Colonic mucosa (tissue), 4 donors: Measurements from ENCODE around the gene AARS2. TPM values are rescaled to one million over a fixed set of nuclear protein-coding genes. Genes with fewer than 3 reads are reported as not detected.

Source experiments
- DNase-seq: peaks from one replicate; pipeline ENCODE4 v3.0.0-alpha.2; 2020
- H3K27ac ChIP-seq: fragments of 200-600 bp; one replicate; pipeline ENCODE4 v1.8.0; 2021
- H3K27me3 ChIP-seq: fragments of 200-600 bp; one replicate; pipeline ENCODE4 v1.8.0; 2021
- H3K36me3 ChIP-seq: fragments of 200-600 bp; one replicate; pipeline ENCODE4 v1.8.0; 2021
- H3K4me1 ChIP-seq: fragments of 200-600 bp; one replicate; pipeline ENCODE4 v1.8.0; 2021; ENCODE audit warnings: mild to moderate bottlenecking
- H3K4me3 ChIP-seq: fragments of 200-600 bp; one replicate; pipeline ENCODE4 v1.8.0; 2021
- H3K9ac ChIP-seq, 2 donors: one replicate each; pipeline ENCODE4 v1.7.0; 2013; ENCODE audit warnings: control low read depth in 2 of 2, low read depth in 2 of 2, low read length in 2 of 2
- H3K9me3 ChIP-seq: fragments of 200-600 bp; one replicate; pipeline ENCODE4 v1.8.0; 2021
- CTCF ChIP-seq: fragments of 200-600 bp; IDR thresholded peaks from one replicate; pipeline ENCODE4 v1.8.0; 2022; ENCODE audit warnings: antibody characterized with exemption, mild to moderate bottlenecking
- intact Hi-C: fragments of 100-400 bp; cut with DNase I; formaldehyde crosslinking; loops from one replicate; pipeline ENCODE4 v1.14.1; 2022
- total RNA-seq, 2 donors: library from RNA; stranded (reverse); fragmentation: NEBNext Ultra II Directional in 1 of 2; extraction: Animal tissue kit (Norgen Biotek cat#: 25700) in 1 of 2; gene quantifications; one replicate each; pipeline ENCODE4 v1.2.1, GENCODE V29; 2021
- donor health status: healthy.
- donor health status: DM: no; HTN: no; CAD: no.
- donor health status: DM: no; HTN: no; CAD: no.

AARS2 gene
- total RNA-seq, 2 donors from 2014 or later, result 9.0 to 27.7 TPM

GRCh38 chr6:44298864-44299263 is 14.3 kb downstream of the AARS2 start:
- intact Hi-C loops, result no loop called here
- H3K27me3 ChIP-seq, result peaks cover 32% of the 10 kb centered on the region

GRCh38 chr6:44298055-44298803 is 14.9 kb downstream of the AARS2 start:
- DNase-seq, result no peak
- intact Hi-C loops, result no loop called here
- H3K4me3 ChIP-seq, result no peak overlapping the region
- H3K27me3 ChIP-seq, result peaks cover 32% of the 10 kb centered on the region
- no peaks in the 10 kb centered on the region for H3K9me3 ChIP-seq
- no peak overlapping the region for H3K9ac ChIP-seq
- no peak for TF ChIP-seq CTCF
- H3K36me3 ChIP-seq, result no peaks in the 10 kb centered on the region
- peaks cover 11% of the 10 kb centered on the region for H3K4me1 ChIP-seq
- H3K27ac ChIP-seq, result no peak overlapping the region

More at GRCh38 chr6:44298864-44299263, 14.3 kb downstream of the AARS2 start:
- no peak overlapping the region for H3K27ac ChIP-seq
- peaks cover 11% of the 10 kb centered on the region for H3K4me1 ChIP-seq
- H3K9me3 ChIP-seq, result no peaks in the 10 kb centered on the region
- H3K4me3 ChIP-seq, result no peak overlapping the region
- H3K36me3 ChIP-seq, result no peaks in the 10 kb centered on the region
- no peak for DNase-seq
- no peak overlapping the region for H3K9ac ChIP-seq
- no peak for TF ChIP-seq CTCF

GRCh38 chr6:44297063-44298038 is 15.8 kb downstream of the AARS2 start:
- no peak overlapping the region for H3K27ac ChIP-seq
- intact Hi-C loops, result no loop called here
- H3K4me1 ChIP-seq, result peaks cover 11% of the 10 kb centered on the region
- H3K4me3 ChIP-seq, result peak overlapping the region; percentile 40
- DNase-seq, result peak; percentile 32
- no peaks in the 10 kb centered on the region for H3K36me3 ChIP-seq
- peak overlapping the region in 1 of 2 donors; percentile 24 for H3K9ac ChIP-seq
- no peak for TF ChIP-seq CTCF
- H3K9me3 ChIP-seq, result no peaks in the 10 kb centered on the region
- peaks cover 32% of the 10 kb centered on the region for H3K27me3 ChIP-seq

GRCh38 chr6:44294832-44295791 is 18.0 kb downstream of the AARS2 start:
- H3K9me3 ChIP-seq, result no peaks in the 10 kb centered on the region
- peaks cover 32% of the 10 kb centered on the region for H3K27me3 ChIP-seq
- H3K4me1 ChIP-seq, result peaks cover 11% of the 10 kb centered on the region
- no peak for TF ChIP-seq CTCF
- H3K4me3 ChIP-seq, result no peak overlapping the region
- H3K36me3 ChIP-seq, result no peaks in the 10 kb centered on the region
- intact Hi-C loops, result no loop called here
- no peak overlapping the region for H3K9ac ChIP-seq
- no peak overlapping the region for H3K27ac ChIP-seq
- no peak for DNase-seq
